GM12872 (cell line): ENCODE measurements around the gene CRHR1.

Source experiments
- TF ChIP-seq, protein P1 (sequence below): IDR thresholded peaks from 3 replicates; pipeline ENCODE4 v1.5.1; 2011; ENCODE audit warnings: low read depth, mild to moderate bottlenecking, low read length, moderate library complexity; ENCODE audit not compliant: insufficient read depth

CRHR1 gene

DNA sequence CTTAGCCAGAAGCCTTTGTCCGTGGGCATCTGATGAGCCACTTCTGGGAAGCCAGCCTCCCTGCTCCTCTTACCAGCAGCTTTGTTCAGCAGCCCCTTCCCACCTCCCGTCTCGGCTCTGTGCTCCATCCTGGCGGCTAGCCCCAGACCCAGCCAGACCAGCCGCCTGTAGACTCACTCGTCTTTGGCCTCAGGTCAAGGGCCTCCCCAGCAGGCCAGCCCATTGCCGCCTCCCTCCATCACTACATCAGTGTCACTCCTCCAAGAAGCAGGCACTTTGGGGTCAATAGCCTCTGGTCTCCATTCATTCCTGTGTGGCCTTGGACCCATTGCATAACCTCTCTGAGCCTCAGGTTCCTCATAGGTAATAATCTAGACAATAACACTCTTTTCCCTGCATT, 20.9 kb upstream of the CRHR1 start:
- TF ChIP-seq, protein P1, sequence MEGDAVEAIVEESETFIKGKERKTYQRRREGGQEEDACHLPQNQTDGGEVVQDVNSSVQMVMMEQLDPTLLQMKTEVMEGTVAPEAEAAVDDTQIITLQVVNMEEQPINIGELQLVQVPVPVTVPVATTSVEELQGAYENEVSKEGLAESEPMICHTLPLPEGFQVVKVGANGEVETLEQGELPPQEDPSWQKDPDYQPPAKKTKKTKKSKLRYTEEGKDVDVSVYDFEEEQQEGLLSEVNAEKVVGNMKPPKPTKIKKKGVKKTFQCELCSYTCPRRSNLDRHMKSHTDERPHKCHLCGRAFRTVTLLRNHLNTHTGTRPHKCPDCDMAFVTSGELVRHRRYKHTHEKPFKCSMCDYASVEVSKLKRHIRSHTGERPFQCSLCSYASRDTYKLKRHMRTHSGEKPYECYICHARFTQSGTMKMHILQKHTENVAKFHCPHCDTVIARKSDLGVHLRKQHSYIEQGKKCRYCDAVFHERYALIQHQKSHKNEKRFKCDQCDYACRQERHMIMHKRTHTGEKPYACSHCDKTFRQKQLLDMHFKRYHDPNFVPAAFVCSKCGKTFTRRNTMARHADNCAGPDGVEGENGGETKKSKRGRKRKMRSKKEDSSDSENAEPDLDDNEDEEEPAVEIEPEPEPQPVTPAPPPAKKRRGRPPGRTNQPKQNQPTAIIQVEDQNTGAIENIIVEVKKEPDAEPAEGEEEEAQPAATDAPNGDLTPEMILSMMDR = no peak

DNA sequence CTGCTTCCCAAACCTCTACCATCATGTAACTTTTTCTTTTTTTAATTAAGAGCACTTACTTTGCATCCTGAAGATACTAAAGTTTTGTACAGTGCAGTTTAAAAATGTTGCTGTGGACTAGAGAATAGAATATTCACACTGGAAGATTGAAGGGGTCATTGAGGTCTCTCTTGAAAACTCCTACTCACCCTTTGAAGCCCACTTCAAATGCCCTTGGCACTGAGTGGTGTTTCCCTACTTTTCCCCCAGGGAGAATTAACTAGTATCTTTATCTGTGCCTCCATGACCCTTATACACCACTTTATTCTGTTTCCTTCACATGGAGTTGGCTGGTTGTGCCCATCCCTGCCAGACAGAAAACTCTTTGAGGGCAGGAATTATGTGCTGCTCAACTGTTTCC, 19.6 kb upstream of the CRHR1 start:
- TF ChIP-seq, protein P1 = no peak

DNA sequence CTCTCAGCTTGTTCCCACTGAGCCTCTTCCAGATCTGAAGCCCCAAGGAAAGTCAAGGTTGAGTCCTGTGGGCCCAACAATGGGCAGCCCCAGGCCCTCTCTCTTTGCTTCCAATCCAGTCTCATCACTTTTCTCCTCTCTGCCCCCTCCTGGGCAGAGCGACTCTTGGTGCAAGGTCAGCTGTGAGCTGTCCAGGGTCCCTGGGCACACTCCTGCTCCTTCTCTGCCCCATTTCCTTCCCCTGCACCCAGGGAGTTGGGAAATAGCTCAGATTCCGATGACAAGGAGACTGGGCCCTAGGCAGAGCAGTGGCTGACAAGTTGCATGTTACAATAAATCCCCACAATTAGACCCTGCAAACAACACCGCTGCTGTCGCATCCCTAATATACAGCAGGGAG, 16.1 kb upstream of the CRHR1 start:
- TF ChIP-seq, protein P1 = no peak

DNA sequence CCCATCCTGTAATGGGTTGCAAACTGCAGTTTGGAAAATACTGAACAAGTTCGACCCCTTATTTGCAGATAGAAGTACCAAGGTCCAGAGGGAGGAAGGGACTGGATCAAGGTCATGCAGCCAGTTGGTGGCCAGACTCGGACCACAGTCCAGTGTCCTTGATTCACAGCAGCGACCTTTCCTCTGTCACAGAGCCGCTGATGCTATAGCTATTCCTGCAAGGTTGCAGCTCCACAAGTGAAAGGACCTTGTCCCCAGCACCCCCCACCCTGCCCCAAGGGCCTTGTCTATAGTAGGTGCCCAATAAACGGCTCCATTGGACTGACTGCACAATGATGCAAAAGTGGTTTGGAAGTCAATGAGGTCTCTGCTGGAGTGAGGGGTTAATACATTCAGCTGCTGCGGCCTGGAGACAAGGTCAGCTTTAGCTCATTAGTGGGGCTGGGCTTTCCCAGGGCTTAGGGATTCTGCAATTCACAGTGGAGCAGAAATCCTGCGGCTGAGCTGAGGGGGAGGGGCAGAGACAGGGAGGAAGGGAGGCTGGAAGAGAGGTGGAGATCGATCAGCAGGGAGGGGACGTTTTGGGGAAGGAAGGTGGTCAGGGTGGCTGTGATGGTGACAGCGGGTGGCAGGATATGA, 13.4 kb upstream of the CRHR1 start:
- TF ChIP-seq, protein P1 = no peak

DNA sequence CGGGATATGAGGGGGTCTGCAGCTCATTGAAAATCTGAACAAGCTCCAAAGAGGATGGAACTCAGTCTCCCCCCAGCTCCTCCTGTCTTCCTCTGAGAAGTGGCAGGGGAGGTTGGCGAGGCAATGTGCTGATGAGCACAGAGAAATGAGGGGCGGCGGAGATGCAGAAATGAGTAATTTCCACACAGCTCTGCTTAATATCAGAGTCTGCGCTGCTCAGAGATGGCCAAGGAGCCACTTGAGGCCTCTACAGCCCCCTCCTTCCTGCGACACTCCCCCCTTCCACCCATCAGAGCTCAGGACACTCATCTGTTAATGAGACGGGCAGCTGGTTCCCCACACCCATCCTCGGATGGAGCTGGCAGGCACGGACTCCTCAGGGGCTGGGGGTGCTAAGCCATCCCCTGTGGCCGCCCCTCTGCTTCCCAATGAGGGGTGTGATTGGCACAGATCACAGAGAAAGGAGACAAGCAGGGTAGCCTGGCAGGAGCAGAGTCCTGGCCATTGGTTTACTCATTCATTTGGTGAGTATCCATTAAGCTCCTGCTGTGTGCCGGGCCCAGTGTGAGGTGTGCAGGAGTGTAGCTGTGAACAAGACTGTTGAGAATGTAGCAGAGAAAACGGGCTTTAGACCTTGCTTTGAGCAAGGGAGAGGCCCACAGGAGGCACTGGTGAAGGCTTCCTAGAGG, 12.7 kb upstream of the CRHR1 start:
- TF ChIP-seq, protein P1 = no peak

DNA sequence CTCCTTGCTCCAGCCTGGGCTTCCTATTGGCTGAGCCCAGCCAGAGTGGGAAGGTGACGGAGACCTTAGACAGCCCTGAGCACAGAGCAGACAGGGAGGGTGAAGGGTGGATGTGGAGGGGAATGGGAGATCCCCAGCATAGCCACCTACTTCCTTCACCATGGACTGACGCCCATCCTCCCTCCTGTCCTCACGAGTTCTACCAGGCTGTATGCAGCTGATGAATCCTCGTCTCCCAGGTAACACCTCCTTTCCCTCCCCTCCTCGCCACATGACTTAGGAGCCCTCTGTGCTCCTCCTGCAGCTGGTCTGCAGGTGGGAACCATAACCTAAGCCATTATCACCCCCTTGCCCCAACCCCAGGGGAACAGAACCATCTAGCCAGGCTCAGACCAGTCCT, 9.0 kb upstream of the CRHR1 start:
- TF ChIP-seq, protein P1 = no peak

DNA sequence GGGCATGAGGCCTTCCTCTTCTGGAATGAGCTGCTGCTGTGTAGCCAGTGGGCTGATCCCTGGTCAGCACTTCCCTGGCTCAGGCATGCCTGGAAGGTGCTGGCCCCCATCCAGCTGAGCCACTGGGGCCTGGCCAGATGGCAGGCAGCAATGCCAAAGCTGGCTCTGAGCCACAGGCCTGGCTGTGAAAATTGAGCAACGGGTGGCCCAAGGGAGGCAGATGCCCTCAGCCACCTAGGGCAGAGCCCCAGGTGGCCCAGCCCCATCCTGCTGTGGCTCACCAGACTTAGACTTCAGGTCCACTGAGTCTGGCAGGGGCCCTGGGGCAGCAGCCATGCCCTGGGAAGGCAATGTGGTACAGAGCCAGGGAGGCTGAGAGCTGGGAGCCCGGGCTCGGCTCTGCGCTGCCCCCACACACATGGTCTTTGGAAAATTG, 8.5 kb upstream of the CRHR1 start:
- TF ChIP-seq, protein P1 = no peak
